Stimulated activated CD4-positive, alpha-beta T cell treated with anti-CD3 and anti-CD28 coated beads, Interleukin-4, amount 100 ng/mL, for 4 hours (primary cell): ENCODE measurements around the gene ZRANB3.
"Not testable (repeated sequence)": the region's sequence is repeated elsewhere in the genome, so short reads cannot be mapped to it uniquely, and the experiment has no call there.

Experiments used
- DNase-seq, 2 experiments: peaks; one replicate each; pipeline ENCODE4 v3.0.0-alpha.2; 2020

ZRANB3 gene

DNA sequence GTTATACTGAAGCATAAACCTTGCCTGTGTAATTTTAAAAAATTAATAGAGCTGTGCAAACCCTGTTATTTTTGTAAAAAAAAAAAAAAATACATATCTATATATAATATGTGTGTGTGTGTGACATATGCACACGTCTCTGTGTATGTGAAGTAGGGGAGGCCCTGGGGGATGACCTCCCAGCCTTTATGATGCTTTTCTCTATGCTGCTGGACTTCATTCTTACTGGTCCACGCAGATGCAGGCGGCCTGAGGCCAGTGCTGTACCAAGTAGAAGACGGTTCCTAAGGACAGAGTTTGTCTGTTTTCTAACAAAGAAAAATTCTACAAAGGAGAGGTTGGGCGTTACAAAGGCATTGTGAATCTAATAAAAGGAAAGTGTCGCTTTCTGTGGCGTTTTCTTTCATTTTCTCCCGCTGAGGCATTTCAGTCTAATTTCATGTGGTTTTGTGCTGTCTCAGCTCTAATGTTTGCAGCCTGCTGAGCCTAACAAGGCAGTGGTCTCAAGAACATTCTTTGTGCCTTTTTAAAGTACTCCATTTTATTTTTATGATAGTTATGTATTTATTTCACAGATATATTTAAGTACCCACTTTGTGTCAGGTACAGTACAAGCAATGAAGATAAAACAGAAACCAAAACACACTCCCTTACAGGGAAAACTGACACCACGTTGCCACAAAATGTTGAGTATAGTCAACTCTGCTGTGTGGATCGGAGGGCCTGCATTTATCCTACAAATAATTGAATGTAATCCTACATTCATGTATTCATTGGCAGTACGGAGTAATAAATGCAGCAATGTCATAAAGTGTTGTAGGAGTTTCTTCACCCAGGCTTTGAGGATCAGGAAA lies 360.9 kb downstream of the ZRANB3 start:
- no peak for DNase-seq

- DNase-seq = no peak
Observed at GRCh38 chr2:135168204-135168856, 362.7 kb downstream of the ZRANB3 start.

GRCh38 chr2:135167273-135167672 lies 363.7 kb downstream of the ZRANB3 start:
- no peak for DNase-seq

DNA sequence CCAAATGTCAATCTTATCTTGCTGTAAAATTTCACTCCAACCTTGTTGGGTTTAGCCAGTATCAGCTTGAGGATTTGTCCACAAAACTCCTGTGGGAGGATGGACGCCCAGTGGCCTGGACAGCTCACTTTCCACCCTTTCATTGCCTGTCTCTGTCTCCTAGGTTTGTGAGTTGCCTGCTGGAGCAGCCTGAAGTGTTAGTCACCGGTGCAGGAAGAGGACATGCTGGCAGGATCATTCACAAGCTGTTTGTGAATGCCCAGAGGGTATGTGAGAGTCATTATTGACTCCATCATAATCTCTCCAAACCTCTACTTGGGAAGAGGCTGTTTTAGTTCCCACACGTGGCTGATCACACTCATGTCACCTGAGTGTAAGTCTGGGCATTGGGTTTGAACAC lies 366.6 kb downstream of the ZRANB3 start:
- DNase-seq = no peak

GRCh38 chr2:135163901-135164300 lies 367.1 kb downstream of the ZRANB3 start:
- no peak for DNase-seq

DNA sequence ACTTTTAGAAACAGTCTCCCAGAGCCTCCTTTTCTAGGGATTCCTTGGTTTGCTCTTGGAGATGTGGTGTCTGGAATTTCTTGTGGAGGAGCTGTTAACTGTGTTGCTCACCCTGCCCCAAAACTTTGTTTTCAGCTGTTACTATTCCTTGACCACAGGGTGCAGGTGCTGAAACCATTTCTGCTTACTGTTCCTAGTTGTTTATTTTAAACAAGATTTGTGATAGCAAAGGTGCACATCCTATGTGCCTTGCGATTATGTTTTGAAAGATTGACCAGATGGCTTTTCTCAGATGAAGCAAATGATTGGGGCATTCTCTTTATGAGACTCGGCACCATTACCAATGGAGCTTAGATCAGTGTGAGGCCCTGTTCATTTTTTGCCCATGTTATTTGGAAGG lies 367.7 kb downstream of the ZRANB3 start:
- no peak for DNase-seq

- DNase-seq = no peak
Observed at GRCh38 chr2:135162786-135163185, 368.2 kb downstream of the ZRANB3 start.

DNA sequence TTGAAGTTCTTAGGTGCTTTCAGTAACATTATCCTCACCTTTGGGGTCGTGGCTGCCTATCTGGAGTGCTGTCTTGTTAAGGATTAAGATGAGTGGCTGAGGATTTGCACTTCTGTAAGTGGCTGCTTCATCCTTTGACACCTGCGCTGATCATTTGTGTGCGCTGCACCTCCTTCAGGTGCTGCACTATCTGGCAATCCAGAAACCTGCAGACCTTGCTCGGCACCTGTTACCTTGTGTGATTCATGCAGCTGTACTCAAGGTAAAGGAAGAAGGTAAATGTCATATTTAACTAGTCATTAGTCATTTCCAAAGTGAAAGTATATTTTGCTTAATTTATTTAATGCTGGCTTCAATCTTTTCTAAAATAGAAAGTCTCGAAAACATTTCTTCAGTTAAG lies 368.6 kb downstream of the ZRANB3 start:
- no peak for DNase-seq

DNA sequence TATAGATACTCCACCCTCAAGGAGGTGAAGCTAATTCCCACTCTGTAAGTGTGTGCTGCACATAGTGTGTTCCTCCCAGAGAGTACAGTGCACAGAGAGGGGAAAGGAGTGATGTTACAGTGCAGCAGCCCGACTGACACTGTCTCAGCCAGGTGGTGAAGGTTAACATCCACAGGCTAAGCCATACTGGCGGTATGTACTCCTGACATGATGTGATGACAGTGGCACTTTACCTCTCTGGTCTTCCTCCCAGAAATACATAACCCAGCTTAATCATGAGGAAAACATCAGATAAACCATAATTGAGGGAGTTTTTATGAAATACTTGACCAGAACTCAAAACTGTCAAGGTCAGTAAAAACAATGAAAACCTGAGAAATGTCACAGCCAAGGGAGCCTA lies 371.8 kb downstream of the ZRANB3 start:
- DNase-seq = no peak

DNA sequence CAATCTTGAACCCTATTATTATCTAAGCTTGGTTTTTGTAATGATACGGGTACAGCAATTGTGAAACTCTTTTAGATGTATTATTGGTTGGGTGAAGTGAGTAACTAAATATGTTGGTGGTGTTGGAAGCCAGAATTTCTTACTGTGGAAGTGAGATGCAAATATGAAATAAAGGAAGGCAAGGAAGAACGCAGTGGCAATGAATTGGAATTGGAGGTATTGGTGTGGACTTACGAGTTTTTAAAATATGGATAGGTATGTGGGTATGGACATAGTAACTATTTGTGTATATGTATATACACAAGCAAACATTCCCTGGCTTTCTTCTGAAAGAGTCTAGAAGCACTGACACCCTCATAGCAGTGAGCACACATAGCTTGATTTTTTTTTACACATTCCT lies 373.2 kb downstream of the ZRANB3 start:
- no peak for DNase-seq

GRCh38 chr2:135154962-135155361 lies 376.1 kb downstream of the ZRANB3 start:
- no peak for DNase-seq

- no peak for DNase-seq
Observed at GRCh38 chr2:135152361-135152760, 378.7 kb downstream of the ZRANB3 start.

- DNase-seq = no peak
Observed at GRCh38 chr2:135151615-135152014, 379.4 kb downstream of the ZRANB3 start.

GRCh38 chr2:135150725-135151124 lies 380.3 kb downstream of the ZRANB3 start:
- DNase-seq = no peak

DNA sequence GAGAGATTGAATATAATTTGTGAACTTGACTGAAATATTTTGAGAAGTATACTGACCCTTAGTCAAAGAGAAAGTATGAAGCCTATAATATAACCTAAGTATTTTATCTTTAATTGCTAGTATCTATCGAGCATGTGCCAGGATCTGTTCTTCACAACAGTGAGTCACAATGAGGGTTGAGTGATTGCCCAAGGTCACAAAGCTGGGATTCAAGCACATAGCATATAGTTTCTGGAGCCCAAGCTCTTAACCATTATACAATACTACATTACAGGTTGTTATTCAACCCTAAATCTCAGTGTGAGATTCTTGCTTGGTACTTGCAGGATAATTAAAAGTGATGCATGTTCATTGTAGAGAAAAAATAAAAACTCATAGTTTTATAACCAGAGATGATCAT lies 381.8 kb downstream of the ZRANB3 start:
- DNase-seq = no peak

GRCh38 chr2:135144343-135144742 lies 386.7 kb downstream of the ZRANB3 start:
- DNase-seq = no peak

DNA sequence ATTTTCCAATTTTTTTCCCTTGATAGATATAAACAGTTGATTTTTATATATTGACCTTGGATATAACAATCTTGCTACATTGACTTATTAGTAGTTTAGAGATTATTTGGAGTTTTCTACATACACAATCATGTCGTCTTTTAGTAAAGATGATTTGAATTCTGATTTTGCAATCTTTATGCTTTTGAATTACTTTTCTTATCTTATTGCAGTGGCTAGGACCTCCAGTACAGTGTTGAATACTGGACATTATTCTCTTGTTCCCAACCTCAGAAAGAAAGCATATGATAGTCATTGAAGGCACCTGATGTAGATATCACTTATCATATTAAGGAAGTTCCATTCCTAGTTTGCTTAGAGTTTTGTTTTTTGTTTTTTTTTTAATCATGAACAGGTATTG lies 388.7 kb downstream of the ZRANB3 start:
- no peak for DNase-seq

DNA sequence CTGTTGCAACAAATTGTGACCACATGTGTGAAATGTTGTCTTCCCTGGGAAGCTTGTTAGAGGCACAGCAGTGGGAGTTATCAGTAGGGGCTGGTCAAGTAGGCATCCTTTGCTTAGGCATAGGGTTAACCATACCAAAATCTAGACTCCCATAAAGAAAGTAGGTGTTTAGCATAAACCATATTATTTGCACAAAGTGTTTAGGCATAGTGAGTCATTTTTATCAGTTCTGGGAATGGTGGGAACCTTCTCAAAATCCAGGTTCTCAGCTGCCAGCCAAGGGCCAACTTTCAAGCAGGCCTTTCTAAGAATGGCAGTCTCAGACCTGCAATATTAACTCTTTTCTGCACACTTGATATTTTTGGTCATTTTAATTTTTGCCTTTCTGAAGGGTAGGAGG lies 390.4 kb downstream of the ZRANB3 start:
- no peak for DNase-seq

DNA sequence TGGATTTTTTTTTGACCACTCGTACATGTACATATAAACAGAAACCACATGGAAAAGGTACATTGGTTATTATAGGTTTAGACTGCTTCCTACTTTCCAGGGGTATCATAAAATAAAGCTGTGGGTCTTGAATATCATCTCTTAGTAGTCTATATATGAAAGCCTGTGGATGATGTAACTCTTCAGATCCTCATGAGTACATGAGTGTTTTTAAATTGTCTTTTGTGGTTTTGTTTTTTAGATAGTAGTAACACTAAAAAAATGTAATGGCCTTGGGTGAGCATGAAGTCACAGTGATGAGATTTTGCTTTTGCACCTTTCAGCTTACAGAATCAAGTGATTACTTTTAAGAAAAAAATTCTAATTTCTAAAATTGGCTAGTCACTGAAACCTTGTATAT lies 398.7 kb downstream of the ZRANB3 start:
- DNase-seq = no peak

- no peak for DNase-seq
Observed at GRCh38 chr2:135130751-135131150, 400.3 kb downstream of the ZRANB3 start.

- no peak for DNase-seq
Observed at GRCh38 chr2:135125940-135126339, 405.1 kb downstream of the ZRANB3 start.

- DNase-seq = no peak
Observed at GRCh38 chr2:135124924-135125886, 405.8 kb downstream of the ZRANB3 start.

GRCh38 chr2:135121658-135122039 lies 409.4 kb downstream of the ZRANB3 start:
- DNase-seq = not testable (repeated sequence)
